CD14-positive monocyte (primary cell): ENCODE measurements around the gene CADM2. TPM values are rescaled to one million over a fixed set of nuclear protein-coding genes. Genes with fewer than 3 reads are reported as not detected.
"Not testable (repeated sequence)": the region's sequence is repeated elsewhere in the genome, so short reads cannot be mapped to it uniquely, and the experiment has no call there.

Experiments used
- DNase-seq, 3 donors: peaks; one replicate each; pipeline ENCODE4 v3.0.0-alpha.2; 2011 to 2022
- H2AFZ ChIP-seq: 2 replicates; pipeline ENCODE4 v1.6.0; 2012; ENCODE audit warnings: mild to moderate bottlenecking, low read depth, low read length, inconsistent platforms; ENCODE audit not compliant: insufficient read depth, poor library complexity, severe bottlenecking
- H3K27ac ChIP-seq, 2 donors: 1 replicate in 1 of 2; 2 replicates in 1 of 2; pipeline ENCODE4 v1.5.1; 2012 to 2013; ENCODE audit warnings: low read length in 2 of 2, control low read depth in 1 of 2, inconsistent platforms in 1 of 2, low read depth in 1 of 2, mild to moderate bottlenecking in 1 of 2
- H3K27me3 ChIP-seq, 2 donors: one replicate each; pipeline versions ENCODE4 v1.6.0 to v1.6.1; 2011 to 2013; ENCODE audit warnings: low read length in 2 of 2; ENCODE audit not compliant: control insufficient read depth in 2 of 2, insufficient read depth in 2 of 2
- H3K36me3 ChIP-seq, 2 donors: replicated peaks in 1 of 2; 1 replicate in 1 of 2; 2 replicates in 1 of 2; pipeline versions ENCODE4 v1.5.1 to v1.6.1; 2012 to 2013; ENCODE audit warnings: low read length in 2 of 2, control low read depth in 1 of 2, inconsistent platforms in 1 of 2, mild to moderate bottlenecking in 1 of 2; ENCODE audit not compliant: insufficient read depth in 2 of 2, control insufficient read depth in 1 of 2
- H3K4me1 ChIP-seq, 2 donors: 1 replicate in 1 of 2; 2 replicates in 1 of 2; pipeline versions ENCODE4 v1.5.1 to v1.6.1; 2012 to 2013; ENCODE audit warnings: low read length in 2 of 2, control low read depth in 1 of 2, inconsistent platforms in 1 of 2, mild to moderate bottlenecking in 1 of 2, moderate library complexity in 1 of 2; ENCODE audit not compliant: insufficient read depth in 2 of 2, control insufficient read depth in 1 of 2
- H3K4me2 ChIP-seq: replicated peaks from 2 replicates; pipeline ENCODE3; 2012; ENCODE audit warnings: low read length, moderate library complexity, mild to moderate bottlenecking; ENCODE audit not compliant: poor library complexity, severe bottlenecking; ENCODE audit errors: extremely low read depth
- H3K4me3 ChIP-seq, 3 experiments: fragments of 200-600 bp in 1 of 3; sonication (generic) in 1 of 3; replicated peaks in 1 of 3; 1 replicate in 2 of 3; 2 replicates in 1 of 3; pipeline ENCODE4 v1.5.1; 2011 to 2013; ENCODE audit warnings: low read length in 3 of 3, mild to moderate bottlenecking in 3 of 3, control low read depth in 2 of 3, low read depth in 2 of 3, inconsistent platforms in 1 of 3, moderate library complexity in 1 of 3
- H3K79me2 ChIP-seq: 2 replicates; pipeline ENCODE4 v1.6.0; 2012; ENCODE audit warnings: mild to moderate bottlenecking, control low read depth, inconsistent platforms, low read length, moderate library complexity; ENCODE audit not compliant: insufficient read depth
- H3K9ac ChIP-seq: 2 replicates; pipeline ENCODE4 v1.6.0; 2017; ENCODE audit warnings: low read length, mild to moderate bottlenecking; ENCODE audit not compliant: insufficient read depth, poor library complexity, severe bottlenecking
- H3K9me3 ChIP-seq, 2 donors: replicated peaks in 1 of 2; 1 replicate in 1 of 2; 2 replicates in 1 of 2; pipeline versions ENCODE4 v1.5.1 to v1.6.1; 2012 to 2013; ENCODE audit warnings: low read length in 2 of 2, control low read depth in 1 of 2; ENCODE audit not compliant: control insufficient read depth in 1 of 2, insufficient read depth in 1 of 2
- H4K20me1 ChIP-seq: 2 replicates; pipeline ENCODE4 v1.6.0; 2012; ENCODE audit warnings: mild to moderate bottlenecking, low read length, control low read depth, moderate library complexity; ENCODE audit not compliant: insufficient read depth
- H3K27ac Mint-ChIP-seq, 7 donors: one replicate each; pipeline ENCODE4 v1.8.0; 2020; ENCODE audit warnings: mild to moderate bottlenecking in 7 of 7, mixed read lengths in 7 of 7, moderate library complexity in 6 of 7, inconsistent platforms in 2 of 7
- H3K27me3 Mint-ChIP-seq, 3 donors: one replicate each; pipeline ENCODE4 v1.8.0; 2021 to 2022; ENCODE audit warnings: low read depth in 3 of 3, mild to moderate bottlenecking in 3 of 3, mixed read lengths in 3 of 3, moderate library complexity in 3 of 3, inconsistent platforms in 1 of 3
- H3K36me3 Mint-ChIP-seq, 2 donors: one replicate each; pipeline ENCODE4 v1.8.0; 2020; ENCODE audit warnings: mixed read lengths in 2 of 2, inconsistent platforms in 1 of 2, mild to moderate bottlenecking in 1 of 2
- H3K4me1 Mint-ChIP-seq: one replicate; pipeline ENCODE4 v1.8.0; 2020; ENCODE audit warnings: mild to moderate bottlenecking, mixed read lengths
- H3K4me3 Mint-ChIP-seq, 2 donors: one replicate each; pipeline ENCODE4 v1.8.0; 2020; ENCODE audit warnings: mild to moderate bottlenecking in 2 of 2, mixed read lengths in 2 of 2, moderate library complexity in 1 of 2
- H3K9me3 Mint-ChIP-seq, 7 donors: one replicate each; pipeline ENCODE4 v1.8.0; 2020 to 2022; ENCODE audit warnings: mixed read lengths in 7 of 7, mild to moderate bottlenecking in 6 of 7, moderate library complexity in 6 of 7, inconsistent platforms in 2 of 7
- CTCF ChIP-seq: fragments of 200-600 bp; IDR thresholded peaks from one replicate; pipeline ENCODE4 v1.8.0; 2022; ENCODE audit warnings: antibody characterized with exemption, mild to moderate bottlenecking
- WGBS: methylation state at CpG from one replicate; pipeline ENCODE4 v1.1.5; 2013; ENCODE audit warnings: missing lambda C conversion rate; ENCODE audit not compliant: insufficient coverage; 5-methylcytosine and 5-hydroxymethylcytosine counted together
- intact Hi-C, 2 donors: fragments of 100-400 bp; cut with micrococcal nuclease; formaldehyde crosslinking; loops; one replicate each; pipeline versions ENCODE4 v1.15.0 to v1.15.1; 2023
- polyA plus RNA-seq, 3 donors: library from polyadenylated mRNA; depleted of rRNA in 1 of 3; unstranded in 2 of 3; stranded (reverse) in 1 of 3; fragments of 300-500 nt in 2 of 3; fragments of >200 nt in 1 of 3; fragmentation: Illumina TruSeq in 2 of 3; gene quantifications; 1 replicate in 2 of 3; 2 replicates in 1 of 3; pipeline ENCODE4 v1.2.3, GENCODE V29; 2012 to 2021

Gene CADM2
- polyA plus RNA-seq, 3 donors: not detected

GRCh38 chr3:85120879-85121278 is 162.1 kb downstream of the CADM2 start:
- Mint-ChIP-seq H3K36me3 (no peaks in the 10 kb centered on the region), H3K27me3 (peaks cover 0 to 2% (median 0%) of the 10 kb centered on the region in 3 donors), H3K27ac (no peak overlapping the region), H3K4me3 (no peak overlapping the region), H3K4me1 (no peaks in the 10 kb centered on the region), H3K9me3 (peaks cover 0 to 12% (median 2%) of the 10 kb centered on the region in 7 donors)
- 100% methylated on average over 1 of the region's 2 CpGs for WGBS
- DNase-seq: no peak
- Histone ChIP-seq H2AFZ (no peak overlapping the region), H3K9me3 (peaks cover 0 to 5% of the 10 kb centered on the region in 2 donors), H3K79me2 (no peaks in the 10 kb centered on the region), H3K4me1 (no peaks in the 10 kb centered on the region), H3K27me3 (no peaks in the 10 kb centered on the region), H3K36me3 (no peaks in the 10 kb centered on the region), H4K20me1 (no peaks in the 10 kb centered on the region), H3K9ac (no peak overlapping the region), H3K27ac (no peak overlapping the region), H3K4me2 (no peak overlapping the region), H3K4me3 (no peak overlapping the region)
- intact Hi-C loops: no loop called here
- TF ChIP-seq CTCF: no peak

- H3K9me3 Mint-ChIP-seq, intact Hi-C loops, H3K4me1 Mint-ChIP-seq: not testable (repeated sequence)
Measured at GRCh38 chr3:85132864-85133263, 174.1 kb downstream of the CADM2 start.

GRCh38 chr3:85133691-85134420 is 175.1 kb downstream of the CADM2 start:
- H3K4me1 Mint-ChIP-seq, H3K79me2 ChIP-seq, H3K36me3 ChIP-seq, H3K4me3 ChIP-seq, H3K4me3 Mint-ChIP-seq, H2AFZ ChIP-seq, H3K4me1 ChIP-seq, H3K4me2 ChIP-seq, H3K27me3 ChIP-seq, H3K9me3 Mint-ChIP-seq, H3K27me3 Mint-ChIP-seq, H3K27ac Mint-ChIP-seq, H4K20me1 ChIP-seq, H3K27ac ChIP-seq, H3K9me3 ChIP-seq, H3K9ac ChIP-seq, DNase-seq, H3K36me3 Mint-ChIP-seq, intact Hi-C loops: not testable (repeated sequence)
- 85% methylated on average over 5 of the region's 57 CpGs for WGBS

More at GRCh38 chr3:85132864-85133263, 174.1 kb downstream of the CADM2 start:
- H3K4me2 ChIP-seq, H4K20me1 ChIP-seq, H3K27me3 Mint-ChIP-seq, H2AFZ ChIP-seq, H3K36me3 ChIP-seq, H3K4me3 Mint-ChIP-seq, DNase-seq, H3K79me2 ChIP-seq, H3K4me3 ChIP-seq, H3K27ac Mint-ChIP-seq, H3K4me1 ChIP-seq, H3K27ac ChIP-seq, H3K27me3 ChIP-seq, H3K9ac ChIP-seq, H3K9me3 ChIP-seq, H3K36me3 Mint-ChIP-seq: not testable (repeated sequence)
- 90% methylated on average over 13 of the region's 13 CpGs for WGBS
